HEK293 (cell line): Measurements from ENCODE around the gene ACVRL1.

Experiments used
- CTCF ChIA-PET: fragments of 350-600 bp; formaldehyde crosslinking; extraction: SDS; loops from one replicate; lab custom pipeline; 2021; ENCODE audit warnings: antibody characterized with exemption; lab: Yijun Ruan, JAX
- POLR2A ChIA-PET: fragments of 300-600 bp; formaldehyde crosslinking; extraction: SDS; loops from one replicate; lab custom pipeline; 2020; ENCODE audit warnings: antibody characterized with exemption, inconsistent platforms; lab: Yijun Ruan, JAX
- H3K27ac ChIP-seq: fragments of 200-500 bp; sonication (Bioruptor generic); 2 replicates; pipeline ENCODE4 v1.5.1; 2014; ENCODE audit warnings: low read depth, low read length, control low read depth, inconsistent platforms; ENCODE audit errors: extremely low read depth
- H3K36me3 ChIP-seq, 2 experiments: fragments of 200-500 bp in 1 of 2; sonication (Bioruptor generic) in 1 of 2; 1 replicate in 1 of 2; 2 replicates in 1 of 2; pipeline ENCODE4 v1.5.1; 2014 to 2017; ENCODE audit warnings: inconsistent platforms in 2 of 2, low read length in 2 of 2; ENCODE audit not compliant: control insufficient read depth in 2 of 2, insufficient read depth in 1 of 2
- H3K4me1 ChIP-seq: fragments of 200-500 bp; sonication (Bioruptor generic); 2 replicates; pipeline ENCODE4 v1.5.1; 2014; ENCODE audit warnings: mild to moderate bottlenecking, low read length, inconsistent platforms; ENCODE audit not compliant: control insufficient read depth, insufficient read depth
- H3K4me3 ChIP-seq: 2 replicates; pipeline ENCODE4 v1.5.1; 2011; ENCODE audit warnings: low read depth, mild to moderate bottlenecking, control low read depth, low read length, moderate library complexity
- H3K9me3 ChIP-seq: fragments of 200-500 bp; sonication (Bioruptor generic); 2 replicates; pipeline ENCODE4 v1.5.1; 2014; ENCODE audit warnings: low read depth, low read length, inconsistent platforms; ENCODE audit not compliant: control insufficient read depth, insufficient read depth
- GFI1B ChIP-seq: fragments of 450-650 bp; formaldehyde crosslinking; IDR thresholded peaks from 2 replicates; pipeline ENCODE4 v1.5.1; 2016; ENCODE audit warnings: missing biosample characterization, missing genetic modification characterization
- GLIS1 ChIP-seq: fragments of 450-650 bp; formaldehyde crosslinking; IDR thresholded peaks from 2 replicates; pipeline ENCODE4 v1.5.1; 2016; ENCODE audit warnings: missing biosample characterization, missing genetic modification characterization
- HOXC10 ChIP-seq: sonication (generic); formaldehyde crosslinking; IDR thresholded peaks from 2 replicates; pipeline ENCODE4 v1.8.1; 2023; ENCODE audit warnings: mild to moderate bottlenecking, missing genetic modification reagents
- KLF1 ChIP-seq: fragments of 450-650 bp; formaldehyde crosslinking; IDR thresholded peaks from 2 replicates; pipeline ENCODE4 v1.5.1; 2016; ENCODE audit warnings: missing biosample characterization, missing genetic modification characterization
- KLF10 ChIP-seq: fragments of 450-650 bp; IDR thresholded peaks from 2 replicates; pipeline ENCODE4 v1.5.1; 2018; ENCODE audit warnings: missing biosample characterization, mild to moderate bottlenecking, missing genetic modification characterization
- KLF16 ChIP-seq: fragments of 450-650 bp; formaldehyde crosslinking; IDR thresholded peaks from 2 replicates; pipeline ENCODE4 v1.5.1; 2017; ENCODE audit warnings: missing biosample characterization, missing genetic modification characterization
- SETDB1 ChIP-seq: IDR thresholded peaks from one replicate; pipeline ENCODE4 v1.6.1; 2017; ENCODE audit warnings: mild to moderate bottlenecking, low read length, moderate library complexity, mixed read lengths; ENCODE audit not compliant: insufficient read length
- TCF7L2 ChIP-seq: IDR thresholded peaks from 2 replicates; pipeline ENCODE4 v1.6.1; 2011; ENCODE audit warnings: low read depth, mild to moderate bottlenecking, inconsistent platforms, low read length, moderate library complexity, borderline replicate concordance
- ZFP41 ChIP-seq: fragments of 450-650 bp; formaldehyde crosslinking; IDR thresholded peaks from 2 replicates; pipeline ENCODE4 v1.5.1; 2016; ENCODE audit warnings: missing biosample characterization, missing genetic modification characterization, borderline replicate concordance
- ZIC2 ChIP-seq: fragments of 450-650 bp; formaldehyde crosslinking; IDR thresholded peaks from 2 replicates; pipeline ENCODE4 v1.5.1; 2016; ENCODE audit warnings: missing biosample characterization, missing genetic modification characterization
- ZNF121 ChIP-seq: fragments of 450-650 bp; formaldehyde crosslinking; IDR thresholded peaks from 2 replicates; pipeline ENCODE4 v1.5.1; 2016; ENCODE audit warnings: missing biosample characterization, missing genetic modification characterization
- ZNF146 ChIP-seq: fragments of 450-650 bp; formaldehyde crosslinking; IDR thresholded peaks from 2 replicates; pipeline ENCODE4 v1.5.1; 2016; ENCODE audit warnings: missing biosample characterization, missing genetic modification characterization
- ZNF2 ChIP-seq: fragments of 450-650 bp; formaldehyde crosslinking; IDR thresholded peaks from 2 replicates; pipeline ENCODE4 v1.5.1; 2016; ENCODE audit warnings: missing biosample characterization, missing genetic modification characterization
- ZNF23 ChIP-seq: fragments of 450-650 bp; formaldehyde crosslinking; IDR thresholded peaks from 2 replicates; pipeline ENCODE4 v1.5.1; 2016; ENCODE audit warnings: missing biosample characterization, missing genetic modification characterization, borderline replicate concordance
- ZNF280C ChIP-seq: fragments of 450-650 bp; formaldehyde crosslinking; IDR thresholded peaks from 2 replicates; pipeline ENCODE4 v1.5.1; 2016; ENCODE audit warnings: missing biosample characterization, missing genetic modification characterization
- ZNF513 ChIP-seq: fragments of 450-650 bp; IDR thresholded peaks from 2 replicates; pipeline ENCODE4 v1.5.1; 2018; ENCODE audit warnings: missing biosample characterization, missing genetic modification characterization
- ZNF521 ChIP-seq: fragments of 450-650 bp; formaldehyde crosslinking; IDR thresholded peaks from 2 replicates; pipeline ENCODE4 v1.5.1; 2017; ENCODE audit warnings: missing biosample characterization, mild to moderate bottlenecking, missing genetic modification characterization
- ZNF600 ChIP-seq: fragments of 450-650 bp; formaldehyde crosslinking; IDR thresholded peaks from 2 replicates; pipeline ENCODE4 v1.5.1; 2016; ENCODE audit warnings: missing biosample characterization, missing genetic modification characterization
- ZNF660 ChIP-seq: fragments of 450-650 bp; IDR thresholded peaks from 2 replicates; pipeline ENCODE4 v1.5.1; 2018; ENCODE audit warnings: missing biosample characterization, mild to moderate bottlenecking, missing genetic modification characterization
- ZNF670 ChIP-seq: fragments of 450-650 bp; formaldehyde crosslinking; IDR thresholded peaks from 2 replicates; pipeline ENCODE4 v1.5.1; 2016; ENCODE audit warnings: missing biosample characterization, missing genetic modification characterization, low read depth
- ZSCAN23 ChIP-seq: fragments of 450-650 bp; formaldehyde crosslinking; IDR thresholded peaks from 2 replicates; pipeline ENCODE4 v1.5.1; 2016; ENCODE audit warnings: missing biosample characterization, missing genetic modification characterization
- TF ChIP-seq, protein P1 (sequence below): fragments of 450-650 bp; formaldehyde crosslinking; IDR thresholded peaks from 2 replicates; pipeline ENCODE4 v1.5.1; 2017; ENCODE audit warnings: missing biosample characterization, mild to moderate bottlenecking, missing genetic modification characterization, moderate library complexity
- TF ChIP-seq, protein P2 (sequence below): fragments of 450-650 bp; formaldehyde crosslinking; IDR thresholded peaks from 2 replicates; pipeline ENCODE4 v1.5.1; 2017; ENCODE audit warnings: missing biosample characterization, missing genetic modification characterization

The ACVRL1 gene

DNA sequence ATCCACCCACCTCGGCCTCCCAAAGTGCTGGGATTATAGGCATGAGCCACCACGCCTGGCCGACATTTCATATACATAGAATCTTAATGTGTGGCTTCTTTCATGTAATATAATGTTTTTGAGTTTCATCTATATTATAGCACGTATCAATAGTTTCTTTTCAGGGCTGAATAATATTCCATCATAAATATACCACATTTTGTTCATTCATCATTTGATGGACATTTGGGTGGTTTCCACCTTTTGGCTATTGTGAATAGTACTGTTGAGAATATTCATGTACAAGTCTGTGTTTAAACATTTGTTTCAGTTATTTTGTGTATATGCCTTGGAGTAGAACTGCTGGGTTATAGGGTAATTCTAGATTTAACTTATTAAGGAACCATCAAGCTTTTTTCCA is 56.2 kb downstream of the ACVRL1 start:
- Histone ChIP-seq H3K9me3 (no peaks in the 10 kb centered on the region), H3K36me3 (peaks cover 16 to 24% of the 10 kb centered on the region in 2 experiments), H3K4me1 (peaks cover 3% of the 10 kb centered on the region; the same call in 1 of the 2 replicates), H3K27ac (no peak overlapping the region), H3K4me3 (no peak overlapping the region)
- ChIA-PET CTCF (interaction anchor here (2.2 to 3.7 kb wide), 2 partner anchors 8 to 69 kb away, joined by 9 to 49 read pairs; no protein-coding TSS in a partner anchor), POLR2A (no interaction called here)
- peak; percentile 82 for TF ChIP-seq ZNF146
- no peak for TF ChIP-seq ZSCAN23
- TF ChIP-seq ZNF660 (tag by site-specific recombination), result peak; percentile 54
- no peak for TF ChIP-seq ZNF521 (tag by site-specific recombination)

GRCh38 chr12:51969643-51970042 is 62.3 kb downstream of the ACVRL1 start:
- Histone ChIP-seq H3K9me3 (no peaks in the 10 kb centered on the region), H3K4me3 (no peak overlapping the region), H3K36me3 (no peaks in the 10 kb centered on the region), H3K27ac (no peak overlapping the region), H3K4me1 (peaks cover 20% of the 10 kb centered on the region)
- POLR2A ChIA-PET, result no interaction called here
- CTCF ChIA-PET, result interaction anchor here (1.0 to 3.8 kb wide), 13 partner anchors 8 to 99 kb away, joined by 3 to 49 read pairs (median 16); partner anchors contain the start of gene ACVR1B
- TF ChIP-seq KLF1 (tag by site-specific recombination) (no peak), KLF16 (tag by site-specific recombination) (no peak), TCF7L2 (no peak), ZNF660 (tag by site-specific recombination) (peak; percentile 73), ZNF23 (tag by site-specific recombination) (no peak), ZNF121 (tag by site-specific recombination) (peak; percentile 87)

DNA sequence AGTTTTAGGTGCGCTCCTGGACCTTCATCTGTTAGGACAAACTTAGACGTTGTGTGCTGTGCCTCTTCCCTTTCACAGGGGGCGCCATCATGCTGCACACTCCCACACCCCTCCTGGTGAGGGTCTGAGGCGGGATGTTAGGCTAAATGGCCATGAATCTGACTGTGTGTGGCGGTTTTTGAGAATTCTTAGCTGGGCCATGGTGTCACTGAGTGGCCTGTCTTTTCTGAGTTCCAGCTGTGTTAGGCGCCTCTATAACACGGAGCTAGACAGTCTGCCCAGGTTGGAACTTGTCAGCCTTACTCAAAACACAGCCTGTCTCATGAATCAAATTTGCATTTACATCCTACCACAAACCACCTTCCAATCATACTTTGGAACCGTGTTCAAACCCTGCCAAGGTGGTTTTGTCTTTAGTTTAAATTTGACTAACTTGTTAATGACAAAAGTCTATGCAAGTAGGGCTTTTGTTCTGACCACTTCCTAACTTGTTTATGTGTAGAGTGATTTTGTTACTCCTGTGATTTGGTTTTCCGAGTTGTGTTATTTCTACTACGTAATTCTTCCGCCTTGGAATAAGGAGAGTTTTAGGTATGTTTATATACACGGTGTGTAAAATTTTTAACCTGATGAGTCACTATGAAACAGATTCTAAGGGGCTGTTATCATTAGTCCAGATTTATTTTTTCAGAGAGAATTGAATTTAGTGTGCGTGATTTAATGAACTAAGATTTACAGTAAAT is 63.8 kb downstream of the ACVRL1 start:
- peaks cover 20% of the 10 kb centered on the region for H3K4me1 ChIP-seq
- no peaks in the 10 kb centered on the region for H3K9me3 ChIP-seq
- peaks cover 0 to 12% of the 10 kb centered on the region in 2 experiments; a peak in 1 of 3 replicates for H3K36me3 ChIP-seq
- ChIA-PET CTCF (interaction anchor here (0.6 to 3.8 kb wide), 34 partner anchors 9 to 896 kb away, joined by 3 to 49 read pairs (median 4); partner anchors contain the start of gene ACVR1B), POLR2A (no interaction called here)
- H3K4me3 ChIP-seq, result no peak overlapping the region; the same call in 1 of the 2 replicates
- no peak overlapping the region for H3K27ac ChIP-seq
- TF ChIP-seq ZNF521 (tag by site-specific recombination) (no peak), ZNF600 (tag by site-specific recombination) (peak; percentile 68), ZNF670 (tag by site-specific recombination) (no peak), KLF10 (tag by site-specific recombination) (0 out of 2 replicates have a peak, but pooled peaks have one; percentile 2), ZNF280C (tag by site-specific recombination) (no peak), GFI1B (tag by site-specific recombination) (peak; percentile 97), ZNF2 (tag by site-specific recombination) (0 out of 2 replicates have a peak, but pooled peaks have one; percentile 51), SETDB1 (no peak), ZFP41 (no peak), HOXC10 (no peak), ZNF513 (tag by site-specific recombination) (no peak), ZNF660 (tag by site-specific recombination) (peak; percentile 78), ZIC2 (0 out of 2 replicates have a peak, but pooled peaks have one; percentile 10), GLIS1 (peak; percentile 13; the same call in 1 of the 2 replicates)
- TF ChIP-seq, protein P1, sequence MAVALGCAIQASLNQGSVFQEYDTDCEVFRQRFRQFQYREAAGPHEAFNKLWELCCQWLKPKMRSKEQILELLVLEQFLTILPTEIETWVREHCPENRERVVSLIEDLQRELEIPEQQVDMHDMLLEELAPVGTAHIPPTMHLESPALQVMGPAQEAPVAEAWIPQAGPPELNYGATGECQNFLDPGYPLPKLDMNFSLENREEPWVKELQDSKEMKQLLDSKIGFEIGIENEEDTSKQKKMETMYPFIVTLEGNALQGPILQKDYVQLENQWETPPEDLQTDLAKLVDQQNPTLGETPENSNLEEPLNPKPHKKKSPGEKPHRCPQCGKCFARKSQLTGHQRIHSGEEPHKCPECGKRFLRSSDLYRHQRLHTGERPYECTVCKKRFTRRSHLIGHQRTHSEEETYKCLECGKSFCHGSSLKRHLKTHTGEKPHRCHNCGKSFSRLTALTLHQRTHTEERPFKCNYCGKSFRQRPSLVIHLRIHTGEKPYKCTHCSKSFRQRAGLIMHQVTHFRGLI (tag by site-specific recombination), result 0 out of 2 replicates have a peak, but pooled peaks have one; percentile 6
- TF ChIP-seq, protein P2, sequence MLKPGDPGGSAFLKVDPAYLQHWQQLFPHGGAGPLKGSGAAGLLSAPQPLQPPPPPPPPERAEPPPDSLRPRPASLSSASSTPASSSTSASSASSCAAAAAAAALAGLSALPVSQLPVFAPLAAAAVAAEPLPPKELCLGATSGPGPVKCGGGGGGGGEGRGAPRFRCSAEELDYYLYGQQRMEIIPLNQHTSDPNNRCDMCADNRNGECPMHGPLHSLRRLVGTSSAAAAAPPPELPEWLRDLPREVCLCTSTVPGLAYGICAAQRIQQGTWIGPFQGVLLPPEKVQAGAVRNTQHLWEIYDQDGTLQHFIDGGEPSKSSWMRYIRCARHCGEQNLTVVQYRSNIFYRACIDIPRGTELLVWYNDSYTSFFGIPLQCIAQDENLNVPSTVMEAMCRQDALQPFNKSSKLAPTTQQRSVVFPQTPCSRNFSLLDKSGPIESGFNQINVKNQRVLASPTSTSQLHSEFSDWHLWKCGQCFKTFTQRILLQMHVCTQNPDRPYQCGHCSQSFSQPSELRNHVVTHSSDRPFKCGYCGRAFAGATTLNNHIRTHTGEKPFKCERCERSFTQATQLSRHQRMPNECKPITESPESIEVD, result peak; percentile 91
